SK-N-DZ (cell line): ENCODE measurements around the gene PLEKHN1.
"Not testable (repeated sequence)": the region's sequence is repeated elsewhere in the genome, so short reads cannot be mapped to it uniquely, and the experiment has no call there.

Experiments used
- DNase-seq: peaks from one replicate; pipeline ENCODE4 v3.0.0-alpha.2; 2015; ENCODE audit warnings: low spot score

PLEKHN1 gene

GRCh38 chr1:992362-992761 is 26.1 kb downstream of the PLEKHN1 start:
- DNase-seq = no peak

DNA sequence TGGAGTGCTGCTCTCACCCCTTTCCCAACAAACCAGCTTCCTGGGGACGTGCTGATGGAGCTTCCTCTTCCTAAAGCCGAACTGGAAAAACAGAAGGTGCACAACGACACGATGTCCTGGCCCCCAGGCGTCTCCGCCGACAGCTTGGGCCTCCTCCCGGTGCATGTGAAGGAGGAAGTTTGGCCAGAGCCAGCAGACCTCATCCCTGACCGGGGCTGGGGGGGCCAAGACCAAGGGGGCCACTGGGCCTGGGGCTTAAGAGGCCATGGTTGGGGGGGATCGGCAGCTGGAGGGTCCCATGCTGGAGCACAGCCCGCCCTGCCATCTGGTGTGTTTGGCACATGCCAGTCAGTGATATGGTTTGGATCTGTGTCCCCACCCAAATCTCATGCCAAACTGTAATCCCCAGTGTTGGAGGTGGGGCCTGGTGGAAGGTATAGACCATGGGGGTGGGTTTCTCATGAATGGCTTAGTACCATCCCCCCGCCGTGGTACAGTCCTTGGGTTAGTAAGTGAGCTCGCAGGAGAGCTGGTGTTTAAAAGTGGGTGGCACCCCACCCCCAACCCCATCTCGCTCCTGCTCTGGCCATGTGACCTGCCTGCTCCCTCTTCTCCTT is 27.2 kb downstream of the PLEKHN1 start:
- DNase-seq = no peak

DNA sequence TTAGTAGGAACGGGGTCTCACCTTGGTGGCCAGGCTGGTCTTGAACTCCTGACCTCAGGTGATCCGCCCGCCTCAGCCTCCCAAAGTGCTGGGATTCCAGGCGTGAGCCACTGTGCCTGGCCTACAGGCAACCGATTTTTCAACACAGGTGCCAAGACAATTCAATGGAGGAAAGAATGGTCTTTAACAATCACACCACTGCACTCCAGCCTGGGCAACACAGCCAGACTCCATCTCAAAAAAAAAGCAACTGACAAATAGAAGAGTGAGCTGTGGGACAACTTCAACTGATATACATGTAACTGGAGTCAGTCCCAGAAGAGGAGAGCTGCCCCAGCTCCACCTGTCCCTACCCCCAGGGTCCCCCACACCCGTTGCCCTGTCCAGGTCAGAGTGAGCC is 28.3 kb downstream of the PLEKHN1 start:
- not testable (repeated sequence) for DNase-seq

- DNase-seq = no peak
Measured at GRCh38 chr1:995665-996633, 29.7 kb downstream of the PLEKHN1 start.

- DNase-seq = no peak
Measured at GRCh38 chr1:996851-997712, 30.8 kb downstream of the PLEKHN1 start.

- no peak for DNase-seq
Measured at GRCh38 chr1:997713-997992, 31.4 kb downstream of the PLEKHN1 start.

DNA sequence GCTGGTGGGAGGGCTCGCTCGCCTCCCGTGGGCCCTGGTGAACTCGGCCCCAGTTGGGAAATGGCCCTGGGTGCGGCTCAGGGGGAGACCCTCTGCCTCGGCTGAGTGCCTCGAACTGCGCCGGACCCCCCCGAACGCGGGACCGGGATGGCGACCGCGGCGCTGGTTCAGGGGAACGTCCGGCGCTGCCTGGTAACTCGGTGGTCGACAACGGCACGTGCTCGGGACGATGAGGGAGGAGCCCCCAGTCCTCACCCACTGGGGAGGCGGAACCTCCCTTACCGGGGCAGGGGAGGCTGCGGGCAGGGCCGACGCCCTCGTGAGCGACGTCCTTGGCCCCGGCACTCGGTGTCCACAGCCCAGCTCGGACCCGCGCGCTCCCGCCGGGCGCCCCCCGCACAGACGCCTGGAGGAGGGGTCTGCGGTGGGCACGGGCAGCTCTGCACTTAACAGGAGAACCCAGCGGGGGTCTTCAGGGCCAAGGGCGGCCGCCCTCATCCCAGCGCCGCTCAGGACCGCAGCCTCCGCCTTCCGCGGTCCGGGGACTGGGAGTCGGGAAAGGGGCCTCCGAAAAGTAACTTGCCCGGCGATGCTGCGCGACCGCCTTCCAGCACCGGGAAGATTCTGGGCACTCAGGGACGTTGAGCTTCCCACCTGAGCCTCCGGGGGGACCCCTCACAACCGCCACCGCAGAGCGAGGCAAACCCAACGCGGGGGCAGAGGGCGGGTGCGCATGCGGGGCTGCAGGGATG is 31.9 kb downstream of the PLEKHN1 start:
- DNase-seq = peak; percentile 54

DNA sequence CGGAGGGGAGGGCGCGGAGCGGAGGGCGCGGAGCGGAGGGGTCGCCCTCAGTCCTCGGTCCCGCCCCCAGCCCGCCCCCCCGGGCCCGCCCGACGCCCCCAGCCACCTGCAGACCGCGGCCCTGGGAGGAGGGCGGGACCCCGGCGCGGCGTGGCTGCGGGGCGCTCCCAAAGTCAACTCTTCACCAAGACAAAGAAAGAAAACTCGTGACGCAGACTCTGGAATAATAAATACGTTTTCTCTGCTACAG is 32.4 kb downstream of the PLEKHN1 start:
- no peak for DNase-seq

- no peak for DNase-seq
Measured at GRCh38 chr1:998995-999724, 32.9 kb downstream of the PLEKHN1 start.

DNA sequence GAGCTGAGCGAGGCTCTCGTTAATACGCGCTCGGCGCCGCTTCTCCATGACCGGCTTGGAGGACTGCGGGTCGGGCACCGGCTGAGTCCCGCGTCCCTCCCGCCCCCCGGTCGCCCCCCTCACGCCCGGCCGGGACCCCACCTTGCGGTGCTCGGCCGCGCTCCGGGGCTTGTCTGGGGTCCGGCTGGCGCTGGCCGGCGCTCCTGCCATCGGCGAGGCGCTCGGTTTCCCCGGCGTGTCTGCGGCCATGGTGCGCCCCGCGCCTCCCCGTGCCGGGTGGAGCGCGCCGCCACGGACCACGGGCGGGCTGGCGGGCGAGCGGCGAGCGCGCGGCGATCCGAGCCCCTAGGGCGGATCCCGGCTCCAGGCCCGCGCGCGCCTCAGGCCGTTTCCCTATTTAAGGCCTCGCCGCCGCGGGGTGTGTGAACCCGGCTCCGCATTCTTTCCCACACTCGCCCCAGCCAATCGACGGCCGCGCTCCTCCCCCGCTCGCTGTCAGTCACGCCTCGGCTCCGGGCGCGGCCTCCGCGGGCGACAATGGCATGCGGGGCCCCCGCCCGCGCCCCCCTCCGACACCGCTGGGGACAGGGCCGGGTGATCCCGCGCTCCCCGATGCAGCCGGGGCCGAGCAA is 33.6 kb downstream of the PLEKHN1 start, which contains the start of gene HES4:
Gene HES4 (minus strand): TSS at position 373 of the 632 bp plus-strand sequence. CDS start 124 bp downstream, at position 249.
- peak; percentile 87 for DNase-seq

GRCh38 chr1:1000357-1001056 is 34.2 kb downstream of the PLEKHN1 start:
- peak; percentile 83 for DNase-seq

DNA sequence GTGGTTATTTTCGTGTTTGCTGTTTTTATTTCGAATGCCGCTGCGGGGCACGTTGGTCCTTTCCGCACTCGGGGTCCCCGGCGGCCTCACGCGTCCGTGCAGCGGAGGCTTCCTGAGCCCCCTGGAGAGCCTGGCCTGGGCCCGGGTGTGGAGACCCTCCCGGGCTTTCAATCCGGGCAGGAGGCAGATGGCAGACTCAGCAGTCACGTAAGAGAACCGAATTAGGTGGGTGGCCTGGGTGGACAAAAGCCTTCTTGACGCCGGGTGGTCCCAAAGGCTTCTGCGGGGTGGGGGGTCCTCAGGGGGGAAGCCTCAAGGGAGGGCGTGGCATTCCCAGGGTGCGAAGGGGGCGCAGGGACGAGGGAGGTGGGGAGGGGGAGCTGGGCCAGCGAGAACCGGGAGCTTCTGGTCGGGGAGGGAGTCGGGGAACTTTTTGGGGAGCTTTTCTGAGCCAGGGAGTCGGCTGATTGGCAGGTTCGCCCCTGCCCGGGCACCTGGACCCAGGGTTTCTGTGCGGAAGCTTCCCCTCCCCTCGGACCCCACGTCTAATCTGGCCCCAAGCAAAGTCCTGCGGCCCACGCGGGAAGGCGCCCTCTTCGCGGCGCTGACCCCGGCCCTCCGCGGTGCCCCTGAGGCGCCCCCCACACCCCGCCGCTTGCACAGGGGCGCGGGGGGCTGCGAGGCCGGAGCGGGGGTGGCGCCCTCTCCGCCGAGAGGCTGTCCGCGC is 34.9 kb downstream of the PLEKHN1 start:
- DNase-seq = peak; percentile 42

DNA sequence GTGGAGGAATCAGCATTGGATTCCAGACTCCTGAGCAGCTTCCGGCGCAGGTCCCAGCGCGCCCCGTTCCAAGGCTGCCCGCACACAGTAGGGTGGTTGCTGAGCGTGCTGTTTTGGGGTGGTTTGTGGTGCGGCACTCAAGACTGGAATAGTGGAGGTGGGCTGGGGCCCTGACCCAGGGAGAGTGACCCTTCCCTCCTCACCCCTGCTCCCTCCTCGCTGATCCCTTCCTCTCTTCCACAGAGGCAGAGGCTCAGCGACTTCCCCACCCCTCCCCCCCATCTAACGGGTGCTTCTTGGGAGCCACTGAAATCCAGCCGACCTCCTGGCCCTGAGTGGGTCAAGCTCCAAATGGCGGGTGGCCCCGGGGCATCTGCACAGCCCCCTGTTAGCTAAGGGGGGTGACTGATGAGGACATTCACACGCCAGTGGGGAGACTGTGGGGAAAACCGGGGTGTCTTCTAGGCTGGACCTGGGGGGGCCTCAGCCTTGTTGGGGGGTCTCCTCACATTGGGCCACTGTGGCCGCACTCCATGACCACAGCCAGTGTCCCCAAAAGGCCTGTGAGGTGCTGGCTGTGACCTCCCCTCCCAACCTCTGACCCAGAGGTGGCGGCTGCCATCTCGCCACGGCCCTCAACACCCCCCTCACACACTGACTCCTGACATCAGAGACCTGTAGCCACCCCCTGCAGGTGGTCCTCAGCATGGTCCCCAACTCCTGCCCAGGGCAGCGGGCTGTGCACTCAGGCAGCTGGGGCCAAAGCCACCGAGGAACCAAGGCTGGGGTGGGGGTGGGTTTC is 37.5 kb downstream of the PLEKHN1 start:
- DNase-seq = no peak

DNA sequence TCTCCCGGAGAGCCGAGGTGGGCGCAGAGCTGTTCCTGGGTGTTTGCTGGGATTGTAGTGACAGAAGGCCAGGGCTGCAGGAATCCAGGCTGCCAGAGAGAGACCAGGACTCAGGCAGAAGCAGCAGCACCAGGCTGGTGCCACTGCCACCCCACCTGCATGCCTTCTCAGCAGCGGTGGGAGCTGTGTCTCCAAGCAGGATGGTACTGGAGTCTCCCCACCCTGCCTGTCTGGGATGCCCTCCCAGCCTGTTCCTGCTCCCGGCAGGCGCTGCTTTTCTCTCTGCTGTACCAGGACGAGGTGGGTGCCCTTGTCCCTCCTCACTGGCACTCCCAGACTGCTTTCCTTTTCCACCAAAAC is 38.1 kb downstream of the PLEKHN1 start:
- no peak for DNase-seq

DNA sequence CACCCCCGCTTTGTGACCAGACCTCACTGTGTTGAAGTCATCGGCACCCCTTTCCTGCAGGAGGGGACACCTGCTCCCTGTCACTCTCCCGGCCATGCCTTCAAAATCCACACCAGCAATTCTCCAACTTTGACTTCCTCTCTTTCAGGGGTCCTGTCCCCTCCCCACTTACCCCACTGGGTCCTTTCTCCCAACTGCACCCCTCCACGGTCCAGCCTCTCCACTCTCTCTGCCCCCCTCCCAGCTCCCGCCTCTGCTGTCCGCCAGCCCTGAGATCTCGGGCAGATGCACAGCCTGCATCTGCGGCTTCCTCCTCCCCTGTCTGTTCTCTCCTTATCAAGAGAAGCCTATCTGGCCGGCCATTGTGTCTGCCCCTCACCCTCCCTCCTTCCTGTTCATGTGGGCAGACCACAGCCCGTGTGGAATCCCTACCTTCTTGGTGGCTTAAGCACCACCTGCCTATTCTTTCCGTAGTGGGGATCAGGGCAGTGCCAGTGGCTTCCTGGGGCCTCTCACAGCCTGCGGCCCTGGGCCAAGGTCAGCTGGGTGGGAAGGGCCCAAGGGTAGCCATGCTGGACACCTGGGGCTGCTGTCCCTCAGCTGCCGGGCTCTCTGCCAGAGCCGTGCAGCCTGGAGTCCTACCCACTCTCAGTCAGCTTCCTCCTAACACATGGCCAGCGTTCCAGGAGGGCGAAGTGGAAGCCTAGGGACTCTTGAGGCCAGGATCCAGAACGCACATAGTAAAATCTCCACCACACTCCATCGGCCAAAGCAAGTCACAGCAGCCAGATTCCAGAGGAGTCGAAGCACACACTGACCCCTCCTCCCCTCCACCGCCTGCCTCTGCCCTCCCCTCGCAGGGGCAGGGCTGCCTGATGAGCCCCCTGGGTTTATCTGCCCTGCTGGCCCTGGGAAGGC is 38.8 kb downstream of the PLEKHN1 start:
- peak; percentile 74 for DNase-seq

GRCh38 chr1:1005774-1006304 is 39.6 kb downstream of the PLEKHN1 start:
- no peak for DNase-seq
